Activated CD4-positive, alpha-beta memory T cell treated with anti-CD3 and anti-CD28 coated beads, Interleukin-2, amount 10 ng/mL, durations not matched to agents 7 days and 5 days (primary cell): Measurements from ENCODE around the gene RBM33. TPM values are rescaled to one million over a fixed set of nuclear protein-coding genes. Genes with fewer than 3 reads are reported as not detected.

ENCODE experiments used
- CTCF ChIA-PET: fragments of 350-600 bp; sonication (Branson Sonifier 250); formaldehyde crosslinking; loops from one replicate; lab custom pipeline; 2021; ENCODE audit warnings: antibody characterized with exemption, inconsistent platforms; lab: Charles Lee
- POLR2A ChIA-PET: fragments of 350-600 bp; sonication (Branson Sonifier 250); formaldehyde crosslinking; loops from one replicate; lab custom pipeline; 2021; ENCODE audit warnings: antibody characterized with exemption; lab: Charles Lee
- DNase-seq: peaks from one replicate; pipeline ENCODE4 v3.0.0-alpha.2; 2020
- H3K27ac Mint-ChIP-seq: one replicate; pipeline ENCODE4 v1.8.0; 2021; ENCODE audit warnings: mild to moderate bottlenecking, mixed read lengths
- H3K27me3 Mint-ChIP-seq: one replicate; pipeline ENCODE4 v1.8.0; 2021; ENCODE audit warnings: mixed read lengths
- H3K36me3 Mint-ChIP-seq: one replicate; pipeline ENCODE4 v1.8.0; 2021; ENCODE audit warnings: low read depth, mixed read lengths
- H3K4me1 Mint-ChIP-seq: one replicate; pipeline ENCODE4 v1.8.0; 2021; ENCODE audit warnings: mixed read lengths
- H3K4me3 Mint-ChIP-seq: one replicate; pipeline ENCODE4 v1.8.0; 2021; ENCODE audit warnings: mild to moderate bottlenecking, mixed read lengths
- H3K9me3 Mint-ChIP-seq: one replicate; pipeline ENCODE4 v1.8.0; 2021; ENCODE audit warnings: mixed read lengths
- total RNA-seq, 2 experiments: library from RNA; stranded (reverse); gene quantifications; one replicate each; pipeline ENCODE4 v1.2.3, GENCODE V29; 2021

RBM33 gene
- total RNA-seq, 2 experiments from 2014 or later, result 75.8 to 76.5 TPM

DNA sequence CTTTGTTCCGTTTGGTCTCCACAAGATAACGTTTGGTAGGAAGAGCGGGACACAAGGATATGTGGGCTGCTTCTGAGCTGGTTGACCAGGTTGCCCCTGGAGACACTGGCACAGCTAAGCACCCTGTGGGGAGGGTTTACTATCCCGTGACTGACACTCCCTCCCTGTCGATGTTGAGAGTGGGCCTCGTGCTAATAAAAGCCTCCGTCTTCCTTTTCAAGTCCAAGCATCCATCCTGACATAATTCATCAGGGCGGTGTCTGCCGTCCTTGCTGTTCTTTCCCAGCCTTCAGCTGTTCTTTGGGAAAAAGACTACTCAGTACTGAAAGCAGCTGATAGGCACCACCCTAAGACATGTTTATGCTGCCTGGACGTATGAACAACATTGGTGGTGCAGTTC is 118.2 kb downstream of the RBM33 start:
- DNase-seq, result no peak
- Mint-ChIP-seq H3K27ac (peak overlapping the region; percentile 99), H3K9me3 (no peaks in the 10 kb centered on the region), H3K4me3 (peak overlapping the region; percentile 73), H3K4me1 (peaks cover 52% of the 10 kb centered on the region), H3K36me3 (peaks cover 73% of the 10 kb centered on the region), H3K27me3 (no peaks in the 10 kb centered on the region)
- ChIA-PET POLR2A (interaction anchor here (1.4 to 3.7 kb wide), 2 partner anchors 11 to 118 kb away, joined by 3 to 16 read pairs; partner anchors contain the start of gene RBM33), CTCF (interaction anchor here (1.1 to 5.1 kb wide), 2 partner anchors 22 to 164 kb away, joined by 3 to 30 read pairs; no protein-coding TSS in a partner anchor)

DNA sequence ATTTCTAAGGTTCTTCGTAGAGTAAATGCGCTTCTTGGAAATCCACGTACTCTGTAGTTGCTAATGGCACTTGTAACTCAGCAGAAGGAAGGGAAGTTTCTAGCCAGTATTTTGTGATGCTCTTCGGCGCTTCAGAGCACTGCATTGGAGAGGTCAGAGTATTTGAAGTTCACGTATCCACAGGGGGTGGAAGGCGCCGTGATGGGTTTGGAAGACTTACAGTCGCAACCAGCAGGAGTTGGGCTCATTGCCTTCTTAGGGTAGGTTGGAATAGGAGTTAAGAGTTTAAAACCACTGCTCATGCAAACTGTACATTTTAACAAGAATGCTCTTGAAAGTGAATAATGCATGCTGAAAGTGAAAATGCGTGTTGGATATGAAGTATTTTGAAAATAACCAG is 118.7 kb downstream of the RBM33 start:
- H3K4me1 Mint-ChIP-seq, result peaks cover 52% of the 10 kb centered on the region
- peak overlapping the region; percentile 99 for H3K27ac Mint-ChIP-seq
- POLR2A ChIA-PET, result interaction anchor here (3.7 kb wide), 1 partner anchor 119 kb away, joined by 16 read pairs; the partner anchor contains the start of gene RBM33
- peak overlapping the region; percentile 73 for H3K4me3 Mint-ChIP-seq
- peaks cover 74% of the 10 kb centered on the region for H3K36me3 Mint-ChIP-seq
- DNase-seq, result no peak
- no peaks in the 10 kb centered on the region for H3K27me3 Mint-ChIP-seq
- no peaks in the 10 kb centered on the region for H3K9me3 Mint-ChIP-seq
- CTCF ChIA-PET, result interaction anchor here (1.1 to 5.1 kb wide), 3 partner anchors 9 to 164 kb away, joined by 3 to 30 read pairs (median 4); no protein-coding TSS in a partner anchor

DNA sequence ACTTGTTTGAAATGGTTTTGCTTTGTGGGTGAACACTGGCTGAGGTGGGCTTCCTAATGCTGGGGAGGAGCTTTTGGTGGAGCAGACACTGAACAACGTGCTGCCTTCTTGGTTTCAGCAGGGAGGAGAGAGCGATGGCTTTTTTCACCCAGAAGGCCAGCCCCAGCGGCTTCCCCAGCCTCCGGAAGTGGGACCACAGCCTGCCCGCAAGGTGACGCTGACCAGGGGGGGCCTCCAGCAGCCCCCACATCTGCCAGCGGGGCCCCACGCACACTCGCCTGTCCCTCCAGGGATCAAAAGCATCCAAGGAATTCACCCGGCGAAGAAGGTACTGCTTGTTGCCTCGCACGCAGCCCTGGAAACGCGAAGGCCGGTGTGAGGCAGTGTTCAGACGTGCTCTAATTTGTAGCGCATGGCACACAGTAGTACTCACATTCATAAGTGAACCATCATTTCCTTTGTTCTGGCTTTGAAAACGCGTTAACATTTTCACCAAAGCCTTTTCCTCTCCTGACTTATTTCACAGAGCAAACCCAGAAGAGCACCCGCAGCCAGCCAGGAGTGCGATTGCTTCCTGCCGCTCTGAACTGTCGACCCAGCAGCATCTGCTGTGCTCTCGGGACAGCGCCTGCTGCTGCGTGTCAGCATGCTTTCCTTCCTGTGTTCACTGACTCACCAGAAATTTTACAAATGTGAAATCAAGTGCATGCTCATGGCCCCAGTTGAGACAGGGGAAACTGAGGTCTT is 119.4 kb downstream of the RBM33 start:
- DNase-seq, result peak; percentile 77
- peaks cover 74% of the 10 kb centered on the region for H3K36me3 Mint-ChIP-seq
- H3K9me3 Mint-ChIP-seq, result no peaks in the 10 kb centered on the region
- peak overlapping the region; percentile 73 for H3K4me3 Mint-ChIP-seq
- peaks cover 54% of the 10 kb centered on the region for H3K4me1 Mint-ChIP-seq
- POLR2A ChIA-PET, result interaction anchor here (0.5 to 3.7 kb wide), 7 partner anchors 10 to 781 kb away, joined by 3 to 16 read pairs (median 3); partner anchors contain the start of gene RBM33
- CTCF ChIA-PET, result interaction anchor here (0.7 to 5.1 kb wide), 5 partner anchors 10 to 165 kb away, joined by 3 to 30 read pairs (median 3); no protein-coding TSS in a partner anchor
- H3K27ac Mint-ChIP-seq, result peak overlapping the region; percentile 99
- no peaks in the 10 kb centered on the region for H3K27me3 Mint-ChIP-seq

DNA sequence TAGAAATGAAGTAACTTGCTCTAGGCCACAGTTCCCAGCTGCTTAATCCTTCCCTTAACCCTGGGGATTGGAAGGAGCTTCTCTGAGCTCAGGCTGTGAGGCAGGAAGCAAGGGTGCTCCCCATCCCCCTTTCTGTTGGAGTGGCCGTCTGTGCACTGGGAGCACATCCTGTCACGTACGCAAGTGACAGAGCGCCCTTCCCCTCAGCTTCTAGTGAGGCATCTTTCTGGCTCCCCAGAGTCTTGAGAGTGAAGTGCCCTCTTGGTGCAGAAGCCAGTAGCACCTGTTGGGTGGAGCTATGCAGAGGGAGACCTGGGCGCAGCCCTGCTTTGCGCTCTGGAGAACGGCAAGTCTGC is 120.0 kb downstream of the RBM33 start:
- ChIA-PET POLR2A (interaction anchor here (0.5 to 3.7 kb wide), 8 partner anchors 10 to 1514 kb away, joined by 3 to 16 read pairs (median 3); partner anchors contain the start of gene RBM33), CTCF (interaction anchor here (0.7 to 5.1 kb wide), 4 partner anchors 11 to 165 kb away, joined by 3 to 30 read pairs (median 4); no protein-coding TSS in a partner anchor)
- Mint-ChIP-seq H3K4me3 (peak overlapping the region; percentile 73), H3K4me1 (peaks cover 54% of the 10 kb centered on the region), H3K36me3 (peaks cover 76% of the 10 kb centered on the region), H3K27ac (peak overlapping the region; percentile 99), H3K9me3 (no peaks in the 10 kb centered on the region), H3K27me3 (no peaks in the 10 kb centered on the region)
- peak; percentile 71 for DNase-seq

DNA sequence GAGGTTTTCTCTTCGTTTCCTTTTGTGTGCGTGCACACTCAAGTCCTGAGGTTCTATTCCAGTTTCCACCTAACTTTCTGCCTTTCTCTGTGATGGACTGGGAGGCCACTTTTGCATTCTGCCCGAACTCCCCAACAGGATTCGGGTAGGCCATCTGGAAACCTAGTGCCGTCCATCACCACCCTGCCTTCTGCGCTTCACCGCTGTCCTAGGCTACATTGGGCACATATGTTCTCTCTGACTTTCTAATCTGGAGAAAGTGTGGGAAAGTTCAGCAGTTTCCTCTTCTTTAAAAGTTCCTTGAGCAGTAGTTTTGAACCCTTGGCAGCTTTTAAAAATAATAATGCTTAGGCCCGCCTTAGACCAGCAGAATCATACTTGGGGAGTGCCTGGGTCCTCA is 121.0 kb downstream of the RBM33 start:
- Mint-ChIP-seq H3K27ac (peak overlapping the region; percentile 27), H3K4me1 (peaks cover 54% of the 10 kb centered on the region), H3K27me3 (no peaks in the 10 kb centered on the region), H3K9me3 (no peaks in the 10 kb centered on the region), H3K36me3 (peaks cover 77% of the 10 kb centered on the region), H3K4me3 (no peak overlapping the region)
- DNase-seq, result no peak
- POLR2A ChIA-PET, result interaction anchor here (1.2 kb wide), 1 partner anchor 121 kb away, joined by 4 read pairs; the partner anchor contains the start of gene RBM33
- CTCF ChIA-PET, result interaction anchor here (9.0 kb wide), 1 partner anchor 167 kb away, joined by 156 read pairs; no protein-coding TSS in a partner anchor

GRCh38 chr7:155766386-155766785 is 121.9 kb downstream of the RBM33 start:
- H3K4me1 Mint-ChIP-seq, result peaks cover 49% of the 10 kb centered on the region
- H3K27me3 Mint-ChIP-seq, result no peaks in the 10 kb centered on the region
- peaks cover 79% of the 10 kb centered on the region for H3K36me3 Mint-ChIP-seq
- DNase-seq, result no peak
- CTCF ChIA-PET, result interaction anchor here (1.1 to 9.0 kb wide), 4 partner anchors 12 to 168 kb away, joined by 3 to 156 read pairs (median 4); no protein-coding TSS in a partner anchor
- H3K27ac Mint-ChIP-seq, result no peak overlapping the region
- H3K4me3 Mint-ChIP-seq, result no peak overlapping the region
- no peaks in the 10 kb centered on the region for H3K9me3 Mint-ChIP-seq
- POLR2A ChIA-PET, result interaction anchor here (1.2 kb wide), 2 partner anchors 122 kb away, joined by 3 to 4 read pairs; partner anchors contain the start of gene RBM33

- H3K27ac Mint-ChIP-seq, result peak overlapping the region; percentile 3
- H3K4me1 Mint-ChIP-seq, result peaks cover 41% of the 10 kb centered on the region
- peaks cover 73% of the 10 kb centered on the region for H3K36me3 Mint-ChIP-seq
- ChIA-PET CTCF (interaction anchor here (0.6 to 9.0 kb wide), 12 partner anchors 7 to 840 kb away, joined by 3 to 156 read pairs (median 4); no protein-coding TSS in a partner anchor), POLR2A (interaction anchor here (0.5 to 2.3 kb wide), 3 partner anchors 123 to 169 kb away, joined by 3 to 6 read pairs (median 3); partner anchors contain the start of gene RBM33)
- DNase-seq, result no peak
- no peak overlapping the region for H3K4me3 Mint-ChIP-seq
- H3K9me3 Mint-ChIP-seq, result no peaks in the 10 kb centered on the region
- H3K27me3 Mint-ChIP-seq, result no peaks in the 10 kb centered on the region
Observed at GRCh38 chr7:155766966-155767916, 122.8 kb downstream of the RBM33 start.

DNA sequence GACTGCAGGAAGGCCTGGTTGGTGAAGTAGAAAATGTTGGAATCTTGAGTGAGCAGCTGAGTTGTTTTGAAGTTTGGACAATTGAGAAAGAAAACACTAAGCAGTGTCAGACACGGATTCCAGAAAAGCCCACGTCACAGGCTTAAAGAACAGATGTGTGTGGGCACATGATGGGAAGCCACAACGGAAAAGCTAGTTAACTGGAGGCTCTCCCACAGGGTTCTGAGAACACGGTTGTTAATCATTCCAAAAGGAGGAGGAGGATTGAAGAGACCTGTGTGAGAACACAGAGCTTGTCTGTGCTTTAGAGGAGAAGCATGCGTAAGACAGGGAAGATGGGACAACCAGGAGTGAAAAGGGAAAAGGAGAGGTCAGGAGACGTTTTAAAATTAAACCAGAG is 125.2 kb downstream of the RBM33 start:
- H3K27me3 Mint-ChIP-seq, result no peaks in the 10 kb centered on the region
- no peak overlapping the region for H3K27ac Mint-ChIP-seq

DNA sequence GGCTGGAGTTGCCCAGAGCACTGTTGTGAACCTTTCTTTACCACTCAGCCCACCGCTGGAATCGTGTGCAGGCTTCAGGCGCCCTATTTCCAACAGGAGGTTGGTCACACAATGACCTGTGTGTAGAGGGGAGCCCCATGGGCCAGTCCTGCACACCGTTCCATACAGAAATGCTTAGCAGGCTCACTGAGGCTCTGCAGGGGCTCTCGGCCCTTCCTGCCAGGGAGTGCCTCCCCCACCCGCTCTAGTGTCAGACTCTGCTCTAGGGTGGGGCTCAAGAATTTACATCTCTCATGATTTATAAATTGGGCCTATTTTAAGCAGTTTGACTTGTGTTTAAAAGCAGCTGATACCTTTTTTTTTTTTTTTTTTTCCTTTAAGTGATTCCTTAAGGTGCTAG is 125.8 kb downstream of the RBM33 start:
- Mint-ChIP-seq H3K27ac (no peak overlapping the region), H3K27me3 (no peaks in the 10 kb centered on the region), H3K36me3 (peaks cover 60% of the 10 kb centered on the region)

More for the DNA sequence above, 125.2 kb downstream of the RBM33 start:
- Mint-ChIP-seq H3K4me3 (no peak overlapping the region), H3K4me1 (peaks cover 16% of the 10 kb centered on the region), H3K36me3 (peaks cover 57% of the 10 kb centered on the region), H3K9me3 (no peaks in the 10 kb centered on the region)
- DNase-seq, result no peak
- CTCF ChIA-PET, result interaction anchor here (1.5 to 9.0 kb wide), 2 partner anchors 25 to 172 kb away, joined by 4 to 156 read pairs; no protein-coding TSS in a partner anchor
- POLR2A ChIA-PET, result no interaction called here

DNA sequence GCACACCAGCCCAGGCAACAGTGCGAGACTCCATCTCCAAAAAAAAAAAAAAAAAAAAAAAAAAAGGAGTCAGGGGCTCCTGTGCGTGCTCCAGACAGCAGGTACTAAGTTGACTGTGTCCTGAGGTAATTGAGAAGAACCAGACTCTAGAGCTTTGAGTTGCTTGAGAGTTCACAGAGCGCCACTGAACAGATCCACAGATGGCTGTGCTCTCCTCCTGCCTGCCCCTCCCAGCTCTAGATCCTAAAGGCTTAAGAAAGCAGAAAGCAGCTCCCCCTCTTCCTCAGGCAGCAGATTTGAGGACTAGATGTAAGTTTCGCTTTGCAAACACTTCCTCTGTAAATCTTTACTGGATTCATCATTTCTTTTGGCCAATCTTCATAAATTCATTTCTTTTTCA is 129.1 kb downstream of the RBM33 start:
- POLR2A ChIA-PET, result interaction anchor here (0.8 to 1.5 kb wide), 2 partner anchors 11 to 129 kb away, joined by 3 read pairs; partner anchors contain the start of gene RBM33
- H3K27ac Mint-ChIP-seq, result no peak overlapping the region
- no peak for DNase-seq
- no peaks in the 10 kb centered on the region for H3K9me3 Mint-ChIP-seq
- H3K4me3 Mint-ChIP-seq, result no peak overlapping the region
- peaks cover 50% of the 10 kb centered on the region for H3K36me3 Mint-ChIP-seq
- CTCF ChIA-PET, result interaction anchor here (9.0 kb wide), 1 partner anchor 175 kb away, joined by 156 read pairs; no protein-coding TSS in a partner anchor
- H3K27me3 Mint-ChIP-seq, result no peaks in the 10 kb centered on the region
- H3K4me1 Mint-ChIP-seq, result no peaks in the 10 kb centered on the region

More for the DNA sequence above, 125.8 kb downstream of the RBM33 start:
- Mint-ChIP-seq H3K4me3 (no peak overlapping the region), H3K9me3 (no peaks in the 10 kb centered on the region), H3K4me1 (peaks cover 11% of the 10 kb centered on the region)
- ChIA-PET POLR2A (interaction anchor here (1.3 kb wide), 1 partner anchor 126 kb away, joined by 3 read pairs; the partner anchor contains the start of gene RBM33), CTCF (interaction anchor here (0.7 to 9.0 kb wide), 3 partner anchors 25 to 1113 kb away, joined by 3 to 156 read pairs (median 4); no protein-coding TSS in a partner anchor)
- DNase-seq, result no peak

- DNase-seq, result no peak
- Mint-ChIP-seq H3K9me3 (no peaks in the 10 kb centered on the region), H3K4me3 (no peak overlapping the region), H3K4me1 (no peaks in the 10 kb centered on the region), H3K27me3 (no peaks in the 10 kb centered on the region), H3K27ac (no peak overlapping the region), H3K36me3 (peaks cover 41% of the 10 kb centered on the region)
- POLR2A ChIA-PET, result no interaction called here
- CTCF ChIA-PET, result no interaction called here
Observed at GRCh38 chr7:155774947-155775346, 130.5 kb downstream of the RBM33 start.

- no peak overlapping the region for H3K4me3 Mint-ChIP-seq
- H3K36me3 Mint-ChIP-seq, result peaks cover 37% of the 10 kb centered on the region
- H3K27ac Mint-ChIP-seq, result no peak overlapping the region
- H3K9me3 Mint-ChIP-seq, result no peaks in the 10 kb centered on the region
- no peak for DNase-seq
- CTCF ChIA-PET, result no interaction called here
- POLR2A ChIA-PET, result no interaction called here
- no peaks in the 10 kb centered on the region for H3K27me3 Mint-ChIP-seq
- H3K4me1 Mint-ChIP-seq, result no peaks in the 10 kb centered on the region
Observed at GRCh38 chr7:155775691-155776090, 131.2 kb downstream of the RBM33 start.
